Neural cell (in vitro differentiated cells): Measurements from ENCODE around the gene GAREM2. TPM values are rescaled to one million over a fixed set of nuclear protein-coding genes. Genes with fewer than 3 reads are reported as not detected.

Experiments
- H2AFZ ChIP-seq: fragments of 200-600, 300-800 bp; sonication (generic), shearing (Covaris generic); 2 replicates; pipeline ENCODE4 v1.6.0; 2014; ENCODE audit warnings: low read depth, mild to moderate bottlenecking, antibody characterized with exemption, low read length, moderate library complexity
- H3F3A ChIP-seq: fragments of 200-600 bp; shearing (Covaris generic); 2 replicates; pipeline ENCODE4 v1.6.1; 2016; ENCODE audit warnings: mild to moderate bottlenecking, moderate library complexity, mixed read lengths, antibody characterized with exemption, low read length; ENCODE audit not compliant: insufficient read depth, poor library complexity, severe bottlenecking
- H3K27ac ChIP-seq: fragments of 200-600, 300-800 bp; sonication (generic), shearing (Covaris generic); 2 replicates; pipeline ENCODE4 v1.5.1; 2014; ENCODE audit warnings: mild to moderate bottlenecking, low read length, moderate library complexity
- H3K27me3 ChIP-seq: fragments of 300-800, 200-600 bp; sonication (generic), shearing (Covaris generic); 2 replicates; pipeline ENCODE4 v1.6.0; 2014; ENCODE audit warnings: mild to moderate bottlenecking, low read depth, low read length, moderate library complexity; ENCODE audit not compliant: insufficient read depth
- H3K36me3 ChIP-seq: fragments of 300-800, 200-600 bp; sonication (generic), shearing (Covaris generic); 2 replicates; pipeline ENCODE4 v1.5.1; 2014; ENCODE audit warnings: mild to moderate bottlenecking, antibody characterized with exemption, low read length, moderate library complexity; ENCODE audit not compliant: insufficient read depth
- H3K4me2 ChIP-seq: fragments of 300-800, 200-600 bp; sonication (generic), shearing (Covaris generic); 2 replicates; pipeline ENCODE4 v1.6.0; 2014; ENCODE audit warnings: mild to moderate bottlenecking, low read length
- H3K4me3 ChIP-seq: fragments of 300-800, 200-600 bp; sonication (generic), shearing (Covaris generic); 2 replicates; pipeline ENCODE4 v1.5.1; 2014; ENCODE audit warnings: mild to moderate bottlenecking, low read length, moderate library complexity
- H3K79me2 ChIP-seq: fragments of 200-600 bp; shearing (Covaris generic); replicated peaks from 2 replicates; pipeline ENCODE4 v1.6.0; 2014; ENCODE audit warnings: mild to moderate bottlenecking, low read length, moderate library complexity; ENCODE audit not compliant: insufficient read depth
- H3K9ac ChIP-seq: fragments of 300-800, 200-600 bp; sonication (generic), shearing (Covaris generic); 2 replicates; pipeline ENCODE4 v1.6.1; 2016; ENCODE audit warnings: mild to moderate bottlenecking, low read length, mixed read lengths
- H3K9me2 ChIP-seq: fragments of 200-600 bp; shearing (Covaris generic); 2 replicates; pipeline ENCODE4 v1.6.1; 2016; ENCODE audit warnings: mild to moderate bottlenecking, low read length, mixed read lengths; ENCODE audit not compliant: insufficient read depth
- H3K9me3 ChIP-seq: fragments of 200-600, 300-800 bp; sonication (generic), shearing (Covaris generic); 2 replicates; pipeline ENCODE4 v1.6.1; 2016; ENCODE audit warnings: mild to moderate bottlenecking, mixed run types, low read length, moderate library complexity, mixed read lengths
- H4K20me1 ChIP-seq: fragments of 200-600 bp; shearing (Covaris generic); 2 replicates; pipeline ENCODE4 v1.6.1; 2016; ENCODE audit warnings: mild to moderate bottlenecking, mixed run types; ENCODE audit not compliant: insufficient read depth
- CTCF ChIP-seq: fragments of 450-650 bp; IDR thresholded peaks from 2 replicates; pipeline ENCODE4 v1.5.1; 2014; ENCODE audit warnings: antibody characterized with exemption, mild to moderate bottlenecking, moderate library complexity; ENCODE audit not compliant: poor library complexity, severe bottlenecking
- EP300 ChIP-seq: fragments of 450-650 bp; conservative IDR thresholded peaks from 2 replicates; pipeline ENCODE4 v1.6.1; 2014; ENCODE audit warnings: antibody characterized with exemption, mild to moderate bottlenecking, moderate library complexity; ENCODE audit not compliant: poor library complexity, severe bottlenecking
- EZH2 ChIP-seq: fragments of 200-600, 300-800 bp; shearing (Covaris generic), sonication (generic); IDR thresholded peaks from 2 replicates; pipeline ENCODE4 v1.6.1; 2014; ENCODE audit warnings: antibody characterized with exemption, low read length, borderline replicate concordance, mild to moderate bottlenecking; ENCODE audit not compliant: insufficient read depth, poor library complexity, severe bottlenecking
- MXI1 ChIP-seq: fragments of 450-650 bp; conservative IDR thresholded peaks from 2 replicates; pipeline ENCODE4 v1.6.1; 2014; ENCODE audit warnings: antibody characterized with exemption, mild to moderate bottlenecking; ENCODE audit not compliant: poor library complexity, severe bottlenecking
- POLR2AphosphoS5 ChIP-seq: IDR thresholded peaks from 2 replicates; pipeline ENCODE4 v1.6.1; 2012
- RAD21 ChIP-seq: fragments of 450-650 bp; conservative IDR thresholded peaks from 2 replicates; pipeline ENCODE4 v1.6.1; 2014; ENCODE audit warnings: antibody characterized with exemption, mild to moderate bottlenecking, moderate library complexity
- REST ChIP-seq: IDR thresholded peaks from 2 replicates; pipeline ENCODE4 v1.6.1; 2012; ENCODE audit warnings: borderline replicate concordance
- SMC3 ChIP-seq: fragments of 450-650 bp; conservative IDR thresholded peaks from 2 replicates; pipeline ENCODE4 v1.6.1; 2014; ENCODE audit warnings: antibody characterized with exemption, mild to moderate bottlenecking, moderate library complexity; ENCODE audit not compliant: poor library complexity
- TAF1 ChIP-seq: IDR thresholded peaks from 2 replicates; pipeline ENCODE4 v1.6.1; 2012; ENCODE audit warnings: low read depth
- polyA plus RNA-seq: library from polyadenylated mRNA; depleted of rRNA; stranded (reverse); fragments of >200 nt; gene quantifications from 2 replicates; pipeline ENCODE4 v1.2.3, GENCODE V29; 2014

GAREM2 gene
- polyA plus RNA-seq, 1 donor from 2014 or later: 3.2 TPM

- Histone ChIP-seq H3K79me2 (peaks cover 7% of the 10 kb centered on the region), H3K9ac (no peak overlapping the region), H3K36me3 (no peaks in the 10 kb centered on the region), H2AFZ (no peak overlapping the region), H3K9me2 (no peaks in the 10 kb centered on the region), H3K27ac (no peak overlapping the region), H3K4me2 (no peak overlapping the region), H3F3A (no peaks in the 10 kb centered on the region), H3K4me3 (no peak overlapping the region), H3K27me3 (peaks cover 10% of the 10 kb centered on the region), H4K20me1 (no peaks in the 10 kb centered on the region), H3K9me3 (no peaks in the 10 kb centered on the region)
- TF ChIP-seq CTCF (no peak), POLR2AphosphoS5 (no peak), TAF1 (no peak), SMC3 (no peak), REST (no peak), EZH2 (no peak), EP300 (no peak), MXI1 (no peak), RAD21 (no peak)
Observed at GRCh38 chr2:26169226-26169625, 3.7 kb upstream of the GAREM2 start.

GRCh38 chr2:26169681-26170414, 3.0 kb upstream of the GAREM2 start:
- H3K4me3 ChIP-seq: no peak overlapping the region
- H3K36me3 ChIP-seq: no peaks in the 10 kb centered on the region
- H3K4me2 ChIP-seq: no peak overlapping the region
- H2AFZ ChIP-seq: no peak overlapping the region
- no peak overlapping the region for H3K27ac ChIP-seq
- H3F3A ChIP-seq: no peaks in the 10 kb centered on the region
- H3K9me3 ChIP-seq: no peaks in the 10 kb centered on the region
- no peak for TF ChIP-seq MXI1
- TF ChIP-seq POLR2AphosphoS5: no peak
- no peak for TF ChIP-seq EZH2
- no peak for TF ChIP-seq SMC3
- no peak for TF ChIP-seq EP300
- no peak for TF ChIP-seq TAF1
- no peak for TF ChIP-seq CTCF
- no peak for TF ChIP-seq RAD21
- TF ChIP-seq REST: no peak
- no peaks in the 10 kb centered on the region for H4K20me1 ChIP-seq
- no peak overlapping the region for H3K9ac ChIP-seq
- peaks cover 10% of the 10 kb centered on the region for H3K27me3 ChIP-seq
- no peaks in the 10 kb centered on the region for H3K9me2 ChIP-seq
- peaks cover 13% of the 10 kb centered on the region for H3K79me2 ChIP-seq
